AG09309 (cell line): Measurements from ENCODE around the gene MYLK4.

Source experiments
- DNase-seq: peaks from one replicate; pipeline ENCODE4 v3.0.0-alpha.2; 2010; ENCODE audit warnings: low read depth
- H3K4me3 ChIP-seq: 2 replicates; pipeline ENCODE4 v1.5.1; 2011; ENCODE audit warnings: mild to moderate bottlenecking, low read depth, low read length, moderate library complexity; ENCODE audit not compliant: control insufficient read depth
- CTCF ChIP-seq: IDR thresholded peaks from 2 replicates; pipeline ENCODE4 v1.5.1; 2011; ENCODE audit warnings: mild to moderate bottlenecking, low read depth, low read length, inconsistent platforms; ENCODE audit not compliant: insufficient read depth, control insufficient read depth; ENCODE audit errors: missing control alignments

MYLK4 gene

DNA sequence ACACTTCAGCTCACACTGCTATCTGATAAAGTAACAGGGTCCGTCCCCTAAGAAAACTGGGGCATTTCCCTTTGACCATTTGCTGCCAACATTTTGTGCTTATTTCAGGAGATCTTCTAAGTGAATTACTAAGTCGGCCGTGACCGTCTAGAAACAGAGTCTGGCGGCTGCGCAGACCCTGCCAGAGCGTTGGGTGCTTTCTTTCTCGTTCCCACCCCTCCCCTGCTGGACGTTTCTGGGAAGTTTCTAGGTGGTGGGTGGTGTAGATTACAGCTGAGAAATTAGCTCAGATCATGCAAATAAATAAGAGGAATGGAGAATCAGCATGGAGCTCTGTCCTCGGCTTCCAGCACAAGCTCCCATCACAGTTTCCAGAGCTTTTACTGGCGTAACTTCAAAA, 128.1 kb downstream of the MYLK4 start:
- H3K4me3 ChIP-seq = no peak overlapping the region
- DNase-seq = no peak
- TF ChIP-seq CTCF = no peak

DNA sequence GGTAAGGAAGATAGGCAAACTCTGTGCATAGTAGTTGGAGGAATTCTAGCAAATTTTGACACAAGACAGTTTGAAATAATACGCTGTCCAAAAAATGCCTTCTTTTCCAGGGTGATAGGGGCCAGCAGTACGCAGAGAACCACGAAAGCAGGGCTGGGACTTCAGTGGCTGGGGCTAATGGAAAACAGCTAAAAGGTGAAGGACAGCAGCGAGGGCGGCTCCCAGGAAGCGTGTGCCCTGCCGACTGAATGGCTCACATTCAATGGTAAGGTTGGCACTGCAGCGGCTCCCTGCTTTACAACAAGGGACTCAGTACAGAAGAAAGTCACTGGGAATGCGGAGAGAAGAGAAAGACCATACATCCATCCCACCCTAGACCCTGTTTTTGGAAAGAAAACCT, 131.1 kb downstream of the MYLK4 start:
- no peak for DNase-seq
- TF ChIP-seq CTCF = no peak
- no peak overlapping the region for H3K4me3 ChIP-seq

GRCh38 chr6:2617729-2618128, 133.0 kb downstream of the MYLK4 start:
- H3K4me3 ChIP-seq = no peak overlapping the region
- DNase-seq = no peak
- no peak for TF ChIP-seq CTCF

DNA sequence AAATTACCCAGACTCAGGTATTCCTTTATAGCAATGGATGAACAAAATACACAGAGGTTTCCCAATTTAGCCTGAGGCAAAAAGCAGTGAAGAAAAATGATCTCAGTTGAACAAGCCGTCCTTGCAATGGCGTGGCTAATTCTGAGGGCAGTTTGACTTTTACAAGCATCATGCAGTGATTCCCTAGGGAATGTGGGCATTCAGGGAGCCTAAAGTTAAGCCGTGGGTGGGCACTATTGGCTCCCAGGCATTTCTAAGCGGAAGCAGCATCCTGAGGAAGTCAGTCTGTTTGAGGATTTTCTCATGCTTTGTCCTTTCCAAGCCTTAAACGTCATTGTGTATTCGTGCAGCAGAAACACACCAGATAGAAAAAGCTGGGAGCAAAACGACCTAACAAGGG, 133.9 kb downstream of the MYLK4 start:
- TF ChIP-seq CTCF = no peak
- DNase-seq = no peak
- no peak overlapping the region for H3K4me3 ChIP-seq

DNA sequence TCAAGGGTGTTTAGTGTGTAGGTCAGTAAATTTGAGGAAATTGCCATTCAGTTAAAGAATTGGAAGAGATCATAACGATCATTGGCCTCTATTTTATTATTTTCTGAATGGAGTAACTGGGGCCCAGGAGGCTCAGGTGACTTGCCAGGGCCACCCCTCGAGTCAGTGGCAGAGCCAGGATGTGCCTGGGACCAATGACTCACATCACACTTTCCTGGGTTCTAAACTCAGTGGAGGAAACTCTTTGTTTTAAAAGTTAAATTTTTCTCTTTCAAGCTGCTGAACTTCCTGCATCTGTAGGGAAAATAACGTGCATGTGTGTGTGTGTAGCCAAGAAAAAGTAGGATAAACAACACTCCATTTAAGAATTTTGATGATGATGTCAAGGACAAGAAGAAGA, 135.5 kb downstream of the MYLK4 start:
- H3K4me3 ChIP-seq = no peak overlapping the region
- TF ChIP-seq CTCF = no peak
- DNase-seq = no peak

DNA sequence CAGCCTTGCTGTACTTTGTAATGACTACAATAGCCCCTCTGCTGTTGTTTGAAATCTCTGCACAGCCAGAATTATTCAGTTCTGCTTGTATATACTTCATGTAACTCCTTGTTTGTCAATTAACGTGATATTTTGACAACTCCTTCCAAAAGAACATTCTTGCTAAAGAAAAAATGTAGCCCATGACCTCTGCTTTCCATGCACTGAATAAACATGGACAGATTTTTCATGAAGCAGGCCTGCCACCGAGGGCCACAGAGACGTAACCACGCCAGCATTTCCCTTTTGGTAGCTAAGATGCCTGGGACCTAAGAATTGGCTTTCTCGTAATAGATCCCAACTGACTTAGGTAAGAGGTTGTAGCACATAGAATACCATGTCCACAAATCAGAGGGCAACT, 135.9 kb downstream of the MYLK4 start:
- H3K4me3 ChIP-seq = no peak overlapping the region
- DNase-seq = no peak
- no peak for TF ChIP-seq CTCF

- no peak overlapping the region for H3K4me3 ChIP-seq
- no peak for TF ChIP-seq CTCF
- DNase-seq = no peak
Measured at GRCh38 chr6:2614155-2614554, 136.6 kb downstream of the MYLK4 start.
